Measurements from ENCODE around the gene CCL13. TPM values are rescaled to one million over a fixed set of nuclear protein-coding genes. Genes with fewer than 3 reads are reported as not detected.

Gene CCL13
- total and polyA plus RNA-seq, 2 of the 8 experiments (the other 6 are each of a cell fraction or from before 2014, with no cell fraction given), result not detected

GRCh38 chr17:34360601-34361270 lies 4.5 kb downstream of the CCL13 start:
- Histone ChIP-seq H3K18ac (ENCODE audit: extremely low read depth, low read length) (no peak overlapping the region), H4K20me1 (replicated peaks in 1 of 2; ENCODE audit: control insufficient read depth in 1 of 2, insufficient read depth in 2 of 2, low read length in 2 of 2) (no peaks in the 10 kb centered on the region), H2AFZ (ENCODE audit: low read length) (no peak overlapping the region), H4K8ac (ENCODE audit: extremely low read depth, insufficient read depth, low read length) (no peak overlapping the region), H2BK15ac (ENCODE audit: low read length) (no peak overlapping the region), H3K4ac (replicated peaks; ENCODE audit: insufficient read length, low read depth, low read length) (no peak overlapping the region), H3K4me3 (ENCODE audit: extremely low read depth in 1 of 4, insufficient read depth in 2 of 4, low read depth in 3 of 4, low read length in 4 of 4) (no peak overlapping the region), H2BK5ac (ENCODE audit: low read depth, low read length) (no peak overlapping the region), H3K14ac (ENCODE audit: insufficient read length) (no peak overlapping the region), H2AK5ac (ENCODE audit: low read depth, low read length) (no peak overlapping the region), H3K23me2 (ENCODE audit: low read depth, low read length) (no peaks in the 10 kb centered on the region; the same call in 1 of the 2 replicates), H3K4me1 (replicated peaks in 1 of 4; ENCODE audit: control insufficient read depth in 3 of 4, insufficient read depth in 4 of 4, low read length in 3 of 4) (no peaks in the 10 kb centered on the region), H3K56ac (replicated peaks; ENCODE audit: insufficient read length, low read depth, low read length) (no peak overlapping the region), H3K36me3 (ENCODE audit: control insufficient read depth in 2 of 4, insufficient read depth in 4 of 4, low read length in 3 of 4) (no peaks in the 10 kb centered on the region), H4K91ac (replicated peaks; ENCODE audit: insufficient read length, low read length) (no peak overlapping the region), H2BK20ac (ENCODE audit: low read length) (no peak overlapping the region), H3K79me2 (ENCODE audit: control insufficient read depth in 1 of 2, insufficient read depth in 2 of 2, low read length in 2 of 2) (no peaks in the 10 kb centered on the region), H2BK12ac (ENCODE audit: low read depth, low read length) (no peak overlapping the region), H3K27ac (ENCODE audit: low read depth, low read length) (no peak overlapping the region), H3K23ac (ENCODE audit: insufficient read length) (no peak overlapping the region), H2BK120ac (replicated peaks; ENCODE audit: low read depth, low read length) (no peak overlapping the region), H3K4me2 (ENCODE audit: insufficient read depth in 1 of 2, low read depth in 2 of 2, low read length in 2 of 2) (no peak overlapping the region), H4K5ac (ENCODE audit: insufficient read length, low read depth, low read length) (no peak overlapping the region), H3K9ac (replicated peaks in 1 of 4; ENCODE audit: extremely low read depth in 1 of 4, low read depth in 3 of 4, low read length in 3 of 4) (no peak overlapping the region), H3K27me3 (replicated peaks in 1 of 4; ENCODE audit: control insufficient read depth in 3 of 4, extremely low read depth in 1 of 4, insufficient read depth in 3 of 4, low read length in 3 of 4) (no peaks in the 10 kb centered on the region), H3K9me3 (ENCODE audit: insufficient read depth in 2 of 2, low read depth in 1 of 2, low read length in 1 of 2) (no peaks in the 10 kb centered on the region), H3K79me1 (ENCODE audit: low read depth, low read length) (no peaks in the 10 kb centered on the region)
- WGBS, 2 experiments (ENCODE audit: extremely low coverage in 1 of 2, insufficient coverage in 1 of 2, insufficient read length in 1 of 2, insufficient replicate concordance in 2 of 2, low coverage in 1 of 2, low lambda C conversion rate in 2 of 2, missing lambda C conversion rate in 1 of 2), result 94% methylated on average over 11 of the region's 11 CpGs; no CpG with 5 or more reads in 1 of the 2 experiments
- DNase-seq (ENCODE audit: low read depth in 1 of 2, low spot score in 2 of 2) (no peak), FAIRE-seq (no peak)
- TF ChIP-seq POLR2A (IDR thresholded peaks at IDR 0.05; ENCODE audit: control extremely low read depth in 1 of 2, low read depth in 2 of 2, low read length in 2 of 2) (no peak), CBX8 (IDR thresholded peaks at IDR 0.05; ENCODE audit: borderline replicate concordance, low read depth, low read length) (no peak), ZNF274 (IDR thresholded peaks at IDR 0.05; ENCODE audit: borderline replicate concordance, extremely low read depth, low read length) (no peak), BACH1 (IDR thresholded peaks at IDR 0.05; ENCODE audit: low read length) (no peak), PHF8 (conservative IDR thresholded peaks at IDR 0.05; ENCODE audit: low read depth, low read length) (no peak), NRF1 (IDR thresholded peaks at IDR 0.05; ENCODE audit: low read depth, low read length) (no peak), NANOG (IDR thresholded peaks at IDR 0.05; ENCODE audit: insufficient read depth, low read depth, low read length, poor library complexity, severe bottlenecking) (no peak)
- TF ChIP-seq, protein P1, sequence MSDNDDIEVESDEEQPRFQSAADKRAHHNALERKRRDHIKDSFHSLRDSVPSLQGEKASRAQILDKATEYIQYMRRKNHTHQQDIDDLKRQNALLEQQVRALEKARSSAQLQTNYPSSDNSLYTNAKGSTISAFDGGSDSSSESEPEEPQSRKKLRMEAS (IDR thresholded peaks at IDR 0.05), result no peak
- ChIA-PET CTCF (ENCODE audit: partially characterized antibody) (interaction anchor here (0.7 to 15.7 kb wide), 82 partner anchors 8 to 1165 kb away, joined by 3 to 442 read pairs (median 6); partner anchors contain the start of genes CCL11, CCL2, CCL7 and CCL8), POLR2A (ENCODE audit: partially characterized antibody) (no interaction called here)
